Activated T-cell treated with anti-CD3 and anti-CD28 coated beads, Interleukin-2, amount 50 U/mL, for 72 hours (primary cell): ENCODE measurements around the gene KCNH1. TPM values are rescaled to one million over a fixed set of nuclear protein-coding genes. Genes with fewer than 3 reads are reported as not detected.

Experiments
- ATAC-seq, 2 donors: fragments of 150-1000 bp; cut with Tn5 transposase; replicated peaks in 1 of 2; 2 replicates each; pipeline ENCODE4 v1.10.0; 2021; ENCODE audit warnings: moderate library complexity in 2 of 2, mild to moderate bottlenecking in 1 of 2
- DNase-seq, 2 donors: peaks; one replicate each; pipeline ENCODE4 v3.0.0; 2021 to 2022; ENCODE audit warnings: mixed read lengths in 1 of 2
- H3K27ac Mint-ChIP-seq: one replicate; pipeline ENCODE4 v1.8.0; 2022; ENCODE audit warnings: mild to moderate bottlenecking, moderate library complexity, mixed read lengths
- H3K27me3 Mint-ChIP-seq: one replicate; pipeline ENCODE4 v1.8.0; 2022; ENCODE audit warnings: low read depth, mixed read lengths
- H3K36me3 Mint-ChIP-seq, 2 donors: one replicate each; pipeline ENCODE4 v1.8.0; 2022; ENCODE audit warnings: mixed read lengths in 2 of 2, mild to moderate bottlenecking in 1 of 2; ENCODE audit not compliant: insufficient read depth in 2 of 2
- H3K4me1 Mint-ChIP-seq: one replicate; pipeline ENCODE4 v1.8.0; 2022; ENCODE audit warnings: low read depth, mixed read lengths
- H3K4me3 Mint-ChIP-seq, 2 donors: one replicate each; pipeline ENCODE4 v1.8.0; 2022; ENCODE audit warnings: mild to moderate bottlenecking in 2 of 2, mixed read lengths in 2 of 2, moderate library complexity in 2 of 2
- H3K9me3 Mint-ChIP-seq, 2 donors: one replicate each; pipeline ENCODE4 v1.8.0; 2022; ENCODE audit warnings: mixed read lengths in 2 of 2
- total RNA-seq, 2 donors: library from RNA; stranded (reverse); gene quantifications; one replicate each; pipeline ENCODE4 v1.2.3, GENCODE V29; 2022

The KCNH1 gene
- total RNA-seq, 2 donors from 2014 or later, result not detected

DNA sequence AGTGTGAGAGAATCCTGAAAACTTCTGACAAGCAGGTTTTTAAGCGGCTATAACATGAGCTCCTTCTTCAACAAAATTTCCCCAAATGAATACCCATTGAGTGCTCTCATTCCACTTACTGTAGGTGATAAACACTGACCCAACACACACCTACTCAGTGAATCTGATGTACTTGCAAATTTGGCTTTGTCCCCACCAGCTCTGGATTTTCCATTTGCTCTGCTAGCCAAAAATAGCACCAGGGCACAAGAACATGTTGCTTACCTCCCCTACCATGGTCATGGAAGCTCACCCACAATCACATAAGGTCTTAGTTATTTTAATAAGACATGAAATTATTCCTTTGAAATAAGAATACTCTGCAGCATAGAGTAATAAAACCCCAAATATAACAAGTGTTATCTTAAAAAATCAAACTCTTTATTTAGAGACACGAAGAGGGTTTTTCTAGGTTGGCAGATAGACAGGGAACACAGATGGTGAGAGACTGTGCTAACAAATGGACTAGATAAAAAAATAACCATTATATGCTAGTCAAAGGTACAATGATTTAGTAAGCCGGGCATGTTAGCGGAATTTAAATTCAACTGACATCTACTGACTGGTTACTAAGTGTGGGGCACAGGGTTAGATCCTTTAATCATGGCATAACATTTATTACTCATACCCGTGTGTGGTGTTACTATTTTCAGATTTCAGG is 291.9 kb downstream of the KCNH1 start:
- ATAC-seq (no peak), DNase-seq (no peak)
- Mint-ChIP-seq H3K4me3 (no peak overlapping the region), H3K27ac (no peak overlapping the region), H3K36me3 (no peaks in the 10 kb centered on the region), H3K27me3 (peaks cover 20% of the 10 kb centered on the region), H3K9me3 (peaks cover 0 to 2% of the 10 kb centered on the region in 2 donors), H3K4me1 (no peaks in the 10 kb centered on the region)

GRCh38 chr1:210830034-210831028 is 303.6 kb downstream of the KCNH1 start:
- no peaks in the 10 kb centered on the region for H3K4me1 Mint-ChIP-seq
- H3K9me3 Mint-ChIP-seq, result no peaks in the 10 kb centered on the region
- H3K4me3 Mint-ChIP-seq, result no peak overlapping the region
- no peaks in the 10 kb centered on the region for H3K36me3 Mint-ChIP-seq
- no peak for ATAC-seq
- no peak for DNase-seq
- peaks cover 12% of the 10 kb centered on the region for H3K27me3 Mint-ChIP-seq
- no peak overlapping the region for H3K27ac Mint-ChIP-seq

- Mint-ChIP-seq H3K4me3 (no peak overlapping the region), H3K27ac (no peak overlapping the region), H3K27me3 (peaks cover 12% of the 10 kb centered on the region), H3K9me3 (no peaks in the 10 kb centered on the region), H3K36me3 (no peaks in the 10 kb centered on the region), H3K4me1 (no peaks in the 10 kb centered on the region)
- DNase-seq (no peak), ATAC-seq (no peak)
Observed at GRCh38 chr1:210828996-210829596, 304.9 kb downstream of the KCNH1 start.

GRCh38 chr1:210827481-210827880 is 306.5 kb downstream of the KCNH1 start:
- no peak for ATAC-seq
- peaks cover 12% of the 10 kb centered on the region for H3K27me3 Mint-ChIP-seq
- no peaks in the 10 kb centered on the region for H3K4me1 Mint-ChIP-seq
- no peaks in the 10 kb centered on the region for H3K9me3 Mint-ChIP-seq
- DNase-seq, result no peak
- H3K36me3 Mint-ChIP-seq, result no peaks in the 10 kb centered on the region
- H3K4me3 Mint-ChIP-seq, result no peak overlapping the region
- no peak overlapping the region for H3K27ac Mint-ChIP-seq

- no peak for DNase-seq
- Mint-ChIP-seq H3K4me3 (no peak overlapping the region), H3K27me3 (peaks cover 12% of the 10 kb centered on the region), H3K4me1 (no peaks in the 10 kb centered on the region), H3K9me3 (no peaks in the 10 kb centered on the region), H3K27ac (no peak overlapping the region), H3K36me3 (no peaks in the 10 kb centered on the region)
- no peak for ATAC-seq
Observed at GRCh38 chr1:210826686-210827085, 307.3 kb downstream of the KCNH1 start.

DNA sequence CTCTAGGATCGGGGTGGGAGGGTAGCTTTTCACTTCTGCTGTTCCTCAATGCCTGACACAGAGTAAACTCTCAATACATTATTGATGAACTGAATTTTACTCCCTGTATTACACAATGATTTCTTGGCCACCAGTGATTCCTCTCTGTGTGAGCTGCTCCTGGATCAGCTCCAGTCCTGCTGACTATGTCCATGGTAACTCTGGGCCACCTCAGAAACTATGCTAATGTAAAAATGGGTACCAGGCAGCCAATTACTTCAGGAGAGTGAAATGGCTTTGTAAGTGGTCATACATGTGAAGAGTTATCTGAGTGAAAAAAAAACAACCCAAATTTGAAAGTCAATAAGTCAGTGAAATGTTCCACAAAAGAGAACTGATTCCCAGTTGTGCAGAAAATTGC is 311.0 kb downstream of the KCNH1 start:
- H3K4me1 Mint-ChIP-seq, result no peaks in the 10 kb centered on the region
- peaks cover 0 to 3% of the 10 kb centered on the region in 2 donors for H3K9me3 Mint-ChIP-seq
- peaks cover 14% of the 10 kb centered on the region for H3K27me3 Mint-ChIP-seq
- DNase-seq (no peak), ATAC-seq (no peak)
- H3K27ac Mint-ChIP-seq, result no peak overlapping the region
- H3K4me3 Mint-ChIP-seq, result no peak overlapping the region
- no peaks in the 10 kb centered on the region for H3K36me3 Mint-ChIP-seq

GRCh38 chr1:210822241-210822640 is 311.7 kb downstream of the KCNH1 start:
- Mint-ChIP-seq H3K4me1 (no peaks in the 10 kb centered on the region), H3K36me3 (no peaks in the 10 kb centered on the region)
- ATAC-seq, result no peak

DNA sequence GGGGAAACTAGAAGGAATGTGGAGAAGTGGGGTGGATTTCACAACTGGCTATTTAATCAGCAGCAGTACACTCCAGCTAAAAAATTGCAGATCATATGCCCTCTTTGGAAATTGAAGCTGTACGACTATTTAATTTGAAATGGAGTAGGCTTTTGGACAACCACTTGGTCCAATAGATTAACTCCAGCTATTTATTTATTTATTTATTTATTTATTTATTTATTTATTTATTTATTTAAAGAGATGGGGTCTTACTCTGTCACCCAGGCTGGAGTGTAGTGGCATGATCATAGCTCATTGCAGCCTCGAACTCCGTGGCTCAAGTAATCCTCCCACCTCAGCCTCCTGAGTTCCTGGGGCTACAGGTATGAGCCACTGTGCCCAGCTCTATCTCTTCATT is 312.3 kb downstream of the KCNH1 start:
- H3K4me1 Mint-ChIP-seq, result no peaks in the 10 kb centered on the region
- no peak overlapping the region for H3K4me3 Mint-ChIP-seq
- peaks cover 0 to 3% of the 10 kb centered on the region in 2 donors for H3K9me3 Mint-ChIP-seq
- no peaks in the 10 kb centered on the region for H3K36me3 Mint-ChIP-seq
- ATAC-seq, result no peak
- no peak for DNase-seq
- H3K27ac Mint-ChIP-seq, result no peak overlapping the region
- peaks cover 14% of the 10 kb centered on the region for H3K27me3 Mint-ChIP-seq

More at GRCh38 chr1:210822241-210822640, 311.7 kb downstream of the KCNH1 start:
- Mint-ChIP-seq H3K27ac (no peak overlapping the region), H3K9me3 (peaks cover 0 to 3% of the 10 kb centered on the region in 2 donors), H3K4me3 (no peak overlapping the region), H3K27me3 (peaks cover 14% of the 10 kb centered on the region)
- DNase-seq, result no peak

GRCh38 chr1:210819266-210819665 is 314.7 kb downstream of the KCNH1 start:
- no peak for ATAC-seq
- DNase-seq, result no peak
- Mint-ChIP-seq H3K36me3 (no peaks in the 10 kb centered on the region), H3K4me3 (no peak overlapping the region), H3K27ac (no peak overlapping the region), H3K9me3 (peaks cover 0 to 3% of the 10 kb centered on the region in 2 donors), H3K4me1 (peaks cover 8% of the 10 kb centered on the region), H3K27me3 (peaks cover 14% of the 10 kb centered on the region)

DNA sequence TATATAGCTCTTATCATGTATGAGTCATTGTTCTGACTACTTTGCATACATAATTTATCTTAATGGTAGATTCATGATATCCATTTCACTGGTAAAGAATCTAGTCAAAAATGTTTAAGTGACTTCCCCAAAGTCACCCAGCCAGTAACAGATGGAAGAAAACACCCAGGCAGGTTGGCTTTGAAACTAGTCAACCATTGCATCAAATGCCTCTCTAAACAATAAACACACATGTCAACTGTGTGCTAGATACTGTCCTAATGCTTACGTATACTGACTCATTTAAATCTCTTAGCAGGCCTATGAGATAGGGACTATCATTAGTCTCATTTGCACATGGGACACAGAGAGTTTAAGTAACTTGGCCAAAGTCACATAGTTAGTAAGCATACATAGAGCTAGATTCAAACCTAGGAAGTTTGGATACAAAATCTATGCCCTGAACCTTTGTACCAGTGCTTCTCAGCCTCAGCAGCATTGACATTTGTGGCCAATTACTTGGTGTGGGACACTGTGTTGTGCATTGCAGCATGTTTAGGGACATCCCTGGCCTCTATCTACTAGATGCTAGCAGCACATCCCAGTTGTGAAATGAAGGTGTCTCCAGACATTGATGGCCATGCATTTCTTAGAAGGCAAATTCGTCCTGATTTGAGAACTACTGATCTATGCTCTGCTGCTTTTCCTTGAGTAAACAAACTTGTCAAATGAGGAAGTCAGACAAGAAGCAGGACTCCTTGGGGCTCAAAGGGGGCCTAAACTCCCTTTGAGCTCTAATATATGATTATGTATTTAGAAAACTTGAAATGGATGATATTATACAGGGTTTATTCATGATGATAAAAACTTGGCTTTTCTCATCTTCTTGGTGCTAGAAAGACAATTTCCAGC is 316.3 kb downstream of the KCNH1 start:
- Mint-ChIP-seq H3K27me3 (peaks cover 14% of the 10 kb centered on the region), H3K4me1 (peaks cover 8% of the 10 kb centered on the region), H3K27ac (no peak overlapping the region), H3K36me3 (no peaks in the 10 kb centered on the region), H3K9me3 (peaks cover 2 to 3% of the 10 kb centered on the region in 2 donors), H3K4me3 (no peak overlapping the region)
- ATAC-seq (no peak), DNase-seq (no peak)

DNA sequence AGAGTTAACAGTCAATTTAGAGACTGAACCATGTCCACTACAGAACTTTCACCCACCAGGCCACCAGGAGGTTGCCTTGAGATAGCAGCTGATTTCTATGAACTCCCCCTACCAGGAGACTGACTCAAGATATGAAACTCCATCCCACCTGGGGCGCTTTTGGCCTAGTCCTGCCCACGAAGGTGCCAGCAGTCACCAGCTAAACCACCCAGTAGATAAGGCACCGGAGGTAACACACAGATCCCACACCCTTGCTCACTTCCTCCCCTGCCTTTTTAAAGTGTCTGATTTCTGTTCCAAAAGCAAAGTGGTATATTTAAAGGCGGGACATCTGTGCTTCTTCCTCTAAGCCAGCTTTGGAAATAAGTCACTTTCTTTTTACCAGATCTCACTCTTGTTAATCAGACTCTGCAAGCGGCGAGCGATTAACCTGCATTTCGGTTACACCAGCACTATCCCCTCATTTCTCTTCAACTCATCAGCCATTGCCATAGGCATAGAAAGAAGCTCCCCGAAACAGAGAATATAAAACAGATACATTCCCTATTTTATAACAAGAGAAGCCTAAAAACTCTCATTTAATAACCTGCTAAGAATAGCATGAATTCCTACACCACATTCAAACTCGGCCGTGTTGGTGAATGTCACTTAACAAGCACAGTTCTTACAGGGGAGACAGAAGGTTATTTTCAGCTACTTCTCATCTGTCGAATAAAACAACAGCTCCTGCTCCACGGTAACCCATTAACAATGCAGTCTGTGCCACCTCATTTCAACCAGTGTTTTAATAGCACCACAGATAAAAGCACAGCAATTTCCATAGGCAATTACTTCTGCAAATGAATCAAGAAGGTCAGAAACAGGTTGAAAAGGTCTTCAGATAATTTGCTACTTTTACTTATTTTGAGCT is 318.1 kb downstream of the KCNH1 start:
- H3K4me3 Mint-ChIP-seq, result no peak overlapping the region
- no peak for DNase-seq
- H3K27me3 Mint-ChIP-seq, result peaks cover 18% of the 10 kb centered on the region
- no peaks in the 10 kb centered on the region for H3K36me3 Mint-ChIP-seq
- H3K4me1 Mint-ChIP-seq, result peaks cover 8% of the 10 kb centered on the region
- H3K27ac Mint-ChIP-seq, result no peak overlapping the region
- no peak for ATAC-seq
- H3K9me3 Mint-ChIP-seq, result peaks cover 2 to 3% of the 10 kb centered on the region in 2 donors
